Coronary artery (tissue), 2 donors: ENCODE data around the gene TARS1.

Experiments used
- DNase-seq: peaks from one replicate; pipeline ENCODE4 v3.0.0-alpha.2; 2017; ENCODE audit warnings: low spot score
- H3K27ac ChIP-seq, 2 donors: fragments of 200-600 bp; sonication (generic); one replicate each; pipeline ENCODE4 v1.5.1; 2016 to 2019
- H3K4me3 ChIP-seq: fragments of 200-600 bp; sonication (generic); 2 replicates; pipeline ENCODE4 v1.5.1; 2016; ENCODE audit warnings: mild to moderate bottlenecking, moderate library complexity
- CTCF ChIP-seq: fragments of 200-600 bp; sonication (generic); IDR thresholded peaks from one replicate; pipeline ENCODE4 v1.5.1; 2019; ENCODE audit warnings: antibody characterized with exemption

The TARS1 gene

DNA sequence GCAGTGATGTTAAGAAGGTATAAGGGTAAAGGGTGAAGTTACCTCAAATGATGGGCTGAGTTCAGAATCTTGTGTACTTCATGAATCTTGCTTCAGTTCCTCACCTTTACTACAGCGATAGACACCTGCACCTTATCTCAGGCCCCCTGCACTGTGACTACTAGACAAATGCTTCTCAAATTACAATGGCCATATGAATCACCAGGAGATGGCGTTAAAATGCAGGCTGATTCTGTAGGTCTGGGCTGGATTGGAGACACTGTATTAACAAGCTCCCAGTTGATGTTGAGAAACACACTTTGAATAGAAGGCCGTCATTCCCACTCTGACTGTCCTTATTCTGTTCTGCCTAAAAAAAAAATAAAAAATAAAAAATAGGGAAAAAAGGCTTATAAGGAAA lies 29.8 kb downstream of the TARS1 start:
- H3K4me3 ChIP-seq, result no peak overlapping the region
- DNase-seq, result no peak
- TF ChIP-seq CTCF, result no peak
- H3K27ac ChIP-seq, result no peak overlapping the region

- H3K4me3 ChIP-seq, result no peak overlapping the region
- no peak for DNase-seq
- H3K27ac ChIP-seq, result no peak overlapping the region
- TF ChIP-seq CTCF, result no peak
Observed at GRCh38 chr5:33472805-33473409, 32.1 kb downstream of the TARS1 start.

DNA sequence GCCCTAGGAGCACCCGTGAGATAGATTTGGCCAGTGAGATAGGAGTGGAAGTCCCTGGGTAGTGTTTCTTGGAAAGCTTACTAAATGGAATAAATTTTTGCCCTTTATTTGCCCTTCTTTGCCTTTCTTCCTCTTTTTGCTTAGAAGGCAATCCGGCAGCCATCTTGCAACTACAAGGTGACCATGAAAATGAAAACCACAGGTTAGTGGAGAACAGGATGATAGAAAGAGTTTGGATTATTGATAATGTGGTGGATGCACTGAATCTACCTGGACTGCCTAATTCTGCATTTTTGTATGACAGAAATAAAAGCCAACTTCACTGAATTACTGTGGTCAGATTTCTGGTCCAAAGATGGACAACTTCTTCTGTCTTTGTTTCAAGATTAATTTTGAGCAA lies 33.2 kb downstream of the TARS1 start:
- TF ChIP-seq CTCF, result no peak
- DNase-seq, result no peak
- H3K27ac ChIP-seq, result no peak overlapping the region
- no peak overlapping the region for H3K4me3 ChIP-seq

- Histone ChIP-seq H3K4me3 (no peak overlapping the region), H3K27ac (no peak overlapping the region)
- DNase-seq, result no peak
- no peak for TF ChIP-seq CTCF
Observed at GRCh38 chr5:33474931-33475499, 34.2 kb downstream of the TARS1 start.

DNA sequence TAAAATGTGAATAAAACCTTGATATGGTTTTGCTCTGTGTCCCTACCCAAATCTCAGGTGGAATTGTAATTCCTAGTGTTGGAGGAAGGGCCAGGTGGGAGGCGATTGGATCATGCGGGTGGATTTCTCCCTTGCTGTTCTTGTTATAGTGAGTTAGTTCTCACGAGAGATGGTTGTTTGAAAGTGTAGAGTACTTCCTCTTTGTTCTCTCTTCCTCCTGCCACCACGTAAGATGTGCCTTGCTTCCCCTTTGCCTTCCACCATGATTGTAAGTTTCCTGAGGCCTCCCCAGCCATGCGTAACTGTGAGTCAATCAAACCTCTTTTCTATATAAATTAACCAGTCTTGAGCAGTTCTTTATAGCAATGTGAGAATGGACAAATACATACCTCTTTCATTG lies 34.9 kb downstream of the TARS1 start:
- no peak for DNase-seq
- TF ChIP-seq CTCF, result no peak
- Histone ChIP-seq H3K4me3 (no peak overlapping the region), H3K27ac (no peak overlapping the region)

DNA sequence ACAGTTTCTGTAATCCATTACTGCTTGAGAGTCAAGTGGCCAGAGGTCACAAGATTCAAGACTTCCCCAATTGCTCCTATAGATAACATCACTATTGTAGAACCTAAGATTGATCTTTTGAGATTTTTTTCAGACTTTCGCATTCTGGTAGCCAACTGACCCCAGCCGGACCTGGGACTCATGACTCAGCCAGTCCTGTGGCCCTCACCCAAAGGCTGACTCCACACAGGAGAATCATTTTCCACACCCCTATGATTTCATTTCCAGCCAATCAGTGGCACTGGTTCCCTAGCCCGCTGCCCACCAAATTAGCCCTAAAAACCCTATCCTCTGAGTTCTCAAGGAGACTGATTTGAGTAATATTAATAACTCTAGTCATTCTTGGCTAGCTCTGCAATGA lies 36.2 kb downstream of the TARS1 start:
- DNase-seq, result no peak
- no peak for TF ChIP-seq CTCF
- H3K4me3 ChIP-seq, result no peak overlapping the region
- H3K27ac ChIP-seq, result no peak overlapping the region

DNA sequence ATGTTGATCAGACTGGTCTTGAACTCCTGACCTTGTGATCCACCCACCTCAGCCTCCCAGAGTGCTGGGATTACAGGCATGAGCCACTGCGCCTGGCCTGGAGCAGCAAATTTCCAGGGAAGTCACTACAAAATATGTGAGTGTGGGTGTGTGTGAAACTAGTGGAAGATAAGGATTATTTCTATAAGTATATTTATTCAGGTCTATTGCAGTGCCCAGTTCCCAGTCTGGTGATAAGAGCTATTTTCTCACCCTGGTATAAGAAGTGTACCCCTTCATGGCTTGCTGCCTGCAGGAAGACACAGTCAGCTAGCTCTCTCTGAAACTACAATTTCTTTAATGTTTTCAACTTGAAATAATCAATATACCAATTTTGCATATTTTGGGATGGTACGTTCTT lies 37.1 kb downstream of the TARS1 start:
- H3K27ac ChIP-seq, result no peak overlapping the region
- DNase-seq, result no peak
- H3K4me3 ChIP-seq, result no peak overlapping the region
- no peak for TF ChIP-seq CTCF
